ENCODE results near the gene PLCB1.

Gene PLCB1

DNA sequence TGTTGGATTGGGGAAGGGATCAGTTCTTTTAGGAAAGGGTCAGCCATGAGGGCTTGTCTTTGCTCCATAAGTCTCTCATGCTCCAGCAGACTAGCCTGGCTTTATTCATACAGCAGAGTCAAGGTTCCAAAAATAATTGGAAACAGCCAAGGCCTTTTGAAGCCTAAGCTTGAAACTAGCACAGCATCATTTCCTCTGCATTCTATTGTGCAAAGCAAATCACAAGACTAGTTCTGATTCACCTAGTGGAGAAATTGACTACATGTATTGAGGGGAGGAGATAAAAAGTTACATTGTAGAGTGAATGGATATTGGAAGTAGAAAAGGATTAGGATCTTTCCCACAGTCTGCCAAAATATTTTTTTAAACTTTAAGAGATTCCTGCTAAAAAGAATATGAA is 777.5 kb downstream of the PLCB1 start:
- no peak for TF ChIP-seq TAF1 (IDR thresholded peaks at IDR 0.05; ENCODE audit: borderline replicate concordance, insufficient read depth, low read length)
- TF ChIP-seq POLR2AphosphoS5 (IDR thresholded peaks at IDR 0.05; ENCODE audit: low read depth, low read length), result no peak
- no peak for TF ChIP-seq FOXP2 (optimal IDR thresholded peaks at IDR 0.05; ENCODE audit: borderline replicate concordance, extremely low read depth, extremely low read length, insufficient read depth)
- no peak for TF ChIP-seq SIN3A (IDR thresholded peaks at IDR 0.05; ENCODE audit: borderline replicate concordance, insufficient read depth, low read length)
- TF ChIP-seq, protein P1, sequence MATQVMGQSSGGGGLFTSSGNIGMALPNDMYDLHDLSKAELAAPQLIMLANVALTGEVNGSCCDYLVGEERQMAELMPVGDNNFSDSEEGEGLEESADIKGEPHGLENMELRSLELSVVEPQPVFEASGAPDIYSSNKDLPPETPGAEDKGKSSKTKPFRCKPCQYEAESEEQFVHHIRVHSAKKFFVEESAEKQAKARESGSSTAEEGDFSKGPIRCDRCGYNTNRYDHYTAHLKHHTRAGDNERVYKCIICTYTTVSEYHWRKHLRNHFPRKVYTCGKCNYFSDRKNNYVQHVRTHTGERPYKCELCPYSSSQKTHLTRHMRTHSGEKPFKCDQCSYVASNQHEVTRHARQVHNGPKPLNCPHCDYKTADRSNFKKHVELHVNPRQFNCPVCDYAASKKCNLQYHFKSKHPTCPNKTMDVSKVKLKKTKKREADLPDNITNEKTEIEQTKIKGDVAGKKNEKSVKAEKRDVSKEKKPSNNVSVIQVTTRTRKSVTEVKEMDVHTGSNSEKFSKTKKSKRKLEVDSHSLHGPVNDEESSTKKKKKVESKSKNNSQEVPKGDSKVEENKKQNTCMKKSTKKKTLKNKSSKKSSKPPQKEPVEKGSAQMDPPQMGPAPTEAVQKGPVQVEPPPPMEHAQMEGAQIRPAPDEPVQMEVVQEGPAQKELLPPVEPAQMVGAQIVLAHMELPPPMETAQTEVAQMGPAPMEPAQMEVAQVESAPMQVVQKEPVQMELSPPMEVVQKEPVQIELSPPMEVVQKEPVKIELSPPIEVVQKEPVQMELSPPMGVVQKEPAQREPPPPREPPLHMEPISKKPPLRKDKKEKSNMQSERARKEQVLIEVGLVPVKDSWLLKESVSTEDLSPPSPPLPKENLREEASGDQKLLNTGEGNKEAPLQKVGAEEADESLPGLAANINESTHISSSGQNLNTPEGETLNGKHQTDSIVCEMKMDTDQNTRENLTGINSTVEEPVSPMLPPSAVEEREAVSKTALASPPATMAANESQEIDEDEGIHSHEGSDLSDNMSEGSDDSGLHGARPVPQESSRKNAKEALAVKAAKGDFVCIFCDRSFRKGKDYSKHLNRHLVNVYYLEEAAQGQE (IDR thresholded peaks at IDR 0.05; ENCODE audit: insufficient read depth in 1 of 2, low read depth in 2 of 2, low read length in 2 of 2), result no peak

DNA sequence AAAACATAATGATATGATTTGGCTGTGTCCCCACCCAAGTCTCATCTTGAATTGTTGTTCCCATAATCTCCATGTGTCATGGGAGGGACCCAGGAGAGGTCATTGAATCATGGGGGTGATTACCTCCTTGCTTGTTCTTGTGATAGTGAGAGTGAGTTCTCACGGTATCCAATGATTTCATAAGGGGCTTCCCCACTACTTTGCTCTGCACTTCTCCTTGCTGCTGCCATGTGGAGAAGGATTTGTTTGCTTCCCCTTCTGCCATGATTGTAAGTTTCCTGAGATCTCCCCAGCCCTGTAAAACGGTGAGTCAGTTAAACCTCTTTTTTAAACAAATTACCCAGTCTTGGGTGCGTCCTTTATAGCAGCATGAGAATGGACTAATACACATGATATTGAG is 780.0 kb downstream of the PLCB1 start:
- no peak for TF ChIP-seq TAF1 (IDR thresholded peaks at IDR 0.05; ENCODE audit: borderline replicate concordance, insufficient read depth, low read length)
- TF ChIP-seq, protein P1 (IDR thresholded peaks at IDR 0.05; ENCODE audit: insufficient read depth in 1 of 2, low read depth in 2 of 2, low read length in 2 of 2), result no peak
- no peak for TF ChIP-seq SIN3A (IDR thresholded peaks at IDR 0.05; ENCODE audit: borderline replicate concordance, insufficient read depth, low read length)
- no peak for TF ChIP-seq POLR2AphosphoS5 (IDR thresholded peaks at IDR 0.05; ENCODE audit: low read depth, low read length)
- no peak for TF ChIP-seq FOXP2 (optimal IDR thresholded peaks at IDR 0.05; ENCODE audit: borderline replicate concordance, extremely low read depth, extremely low read length, insufficient read depth)

DNA sequence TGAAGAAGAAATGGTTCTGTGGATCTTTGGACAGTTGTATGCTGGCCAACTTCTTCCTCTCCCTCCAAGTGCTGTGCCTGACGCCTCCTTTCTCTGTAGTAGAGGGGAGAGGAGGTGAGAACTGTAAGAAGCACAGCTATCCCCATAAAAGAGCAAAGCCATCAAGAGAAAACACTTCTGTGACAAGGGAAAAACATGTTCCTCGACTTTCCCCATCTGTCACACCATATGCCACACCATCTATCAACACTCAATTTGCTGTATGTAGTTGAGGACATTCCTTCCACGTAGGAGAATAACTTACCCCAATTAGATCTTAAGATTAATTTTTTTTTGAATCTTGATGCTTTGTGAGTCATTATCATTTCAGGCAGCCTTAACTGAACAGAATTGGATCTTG is 780.7 kb downstream of the PLCB1 start:
- TF ChIP-seq FOXP2 (optimal IDR thresholded peaks at IDR 0.05; ENCODE audit: borderline replicate concordance, extremely low read depth, extremely low read length, insufficient read depth), result no peak
- no peak for TF ChIP-seq SIN3A (IDR thresholded peaks at IDR 0.05; ENCODE audit: borderline replicate concordance, insufficient read depth, low read length)
- no peak for TF ChIP-seq TAF1 (IDR thresholded peaks at IDR 0.05; ENCODE audit: borderline replicate concordance, insufficient read depth, low read length)
- TF ChIP-seq POLR2AphosphoS5 (IDR thresholded peaks at IDR 0.05; ENCODE audit: low read depth, low read length), result no peak
- TF ChIP-seq, protein P1 (IDR thresholded peaks at IDR 0.05; ENCODE audit: insufficient read depth in 1 of 2, low read depth in 2 of 2, low read length in 2 of 2), result no peak

DNA sequence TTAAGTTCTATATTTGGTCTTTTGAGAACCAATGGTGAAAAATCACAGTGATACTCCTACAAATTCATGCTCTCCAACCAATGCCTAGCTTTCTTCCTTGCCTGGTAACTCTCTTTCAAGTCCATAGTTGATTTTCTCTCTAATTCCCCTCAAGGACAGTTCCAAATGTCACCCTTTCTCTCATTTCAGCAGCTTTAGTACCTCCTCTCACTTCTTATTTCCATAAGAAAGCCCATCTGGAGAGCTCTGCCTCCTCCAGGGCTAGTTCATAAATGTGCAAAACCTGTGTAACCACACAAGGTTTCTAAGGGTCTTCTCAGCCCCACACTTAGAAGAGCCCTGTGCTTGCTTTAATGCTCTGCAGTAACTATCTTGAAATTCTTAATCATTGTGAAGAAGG is 781.4 kb downstream of the PLCB1 start:
- TF ChIP-seq SIN3A (IDR thresholded peaks at IDR 0.05; ENCODE audit: borderline replicate concordance, insufficient read depth, low read length) (no peak), POLR2AphosphoS5 (IDR thresholded peaks at IDR 0.05; ENCODE audit: low read depth, low read length) (no peak), TAF1 (IDR thresholded peaks at IDR 0.05; ENCODE audit: borderline replicate concordance, insufficient read depth, low read length) (no peak), FOXP2 (optimal IDR thresholded peaks at IDR 0.05; ENCODE audit: borderline replicate concordance, extremely low read depth, extremely low read length, insufficient read depth) (no peak)
- TF ChIP-seq, protein P1 (IDR thresholded peaks at IDR 0.05; ENCODE audit: insufficient read depth in 1 of 2, low read depth in 2 of 2, low read length in 2 of 2), result no peak

DNA sequence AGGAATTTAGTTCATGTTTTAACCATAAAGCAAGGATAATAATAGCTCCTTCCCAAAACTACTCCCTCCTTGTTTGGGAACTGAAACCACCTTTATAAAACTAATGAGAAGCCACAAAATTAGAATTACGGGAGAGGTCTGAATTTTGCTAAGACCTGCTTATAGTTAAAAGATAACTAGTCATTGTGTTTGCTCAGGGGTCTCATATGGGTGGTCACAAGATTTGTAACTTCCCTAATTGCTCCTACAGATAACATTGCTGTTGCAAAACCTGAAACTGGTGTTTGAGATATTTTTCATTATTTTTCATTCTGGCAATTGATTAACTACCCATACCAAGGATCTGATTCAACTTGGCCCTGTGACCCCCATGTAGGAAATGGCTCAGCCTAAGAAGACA is 782.4 kb downstream of the PLCB1 start:
- TF ChIP-seq, protein P1 (IDR thresholded peaks at IDR 0.05; ENCODE audit: insufficient read depth in 1 of 2, low read depth in 2 of 2, low read length in 2 of 2), result no peak
- no peak for TF ChIP-seq POLR2AphosphoS5 (IDR thresholded peaks at IDR 0.05; ENCODE audit: low read depth, low read length)
- no peak for TF ChIP-seq SIN3A (IDR thresholded peaks at IDR 0.05; ENCODE audit: borderline replicate concordance, insufficient read depth, low read length)
- TF ChIP-seq FOXP2 (optimal IDR thresholded peaks at IDR 0.05; ENCODE audit: borderline replicate concordance, extremely low read depth, extremely low read length, insufficient read depth), result no peak
- no peak for TF ChIP-seq TAF1 (IDR thresholded peaks at IDR 0.05; ENCODE audit: borderline replicate concordance, insufficient read depth, low read length)
